ENCODE measurements around the gene CXorf58.

DNA sequence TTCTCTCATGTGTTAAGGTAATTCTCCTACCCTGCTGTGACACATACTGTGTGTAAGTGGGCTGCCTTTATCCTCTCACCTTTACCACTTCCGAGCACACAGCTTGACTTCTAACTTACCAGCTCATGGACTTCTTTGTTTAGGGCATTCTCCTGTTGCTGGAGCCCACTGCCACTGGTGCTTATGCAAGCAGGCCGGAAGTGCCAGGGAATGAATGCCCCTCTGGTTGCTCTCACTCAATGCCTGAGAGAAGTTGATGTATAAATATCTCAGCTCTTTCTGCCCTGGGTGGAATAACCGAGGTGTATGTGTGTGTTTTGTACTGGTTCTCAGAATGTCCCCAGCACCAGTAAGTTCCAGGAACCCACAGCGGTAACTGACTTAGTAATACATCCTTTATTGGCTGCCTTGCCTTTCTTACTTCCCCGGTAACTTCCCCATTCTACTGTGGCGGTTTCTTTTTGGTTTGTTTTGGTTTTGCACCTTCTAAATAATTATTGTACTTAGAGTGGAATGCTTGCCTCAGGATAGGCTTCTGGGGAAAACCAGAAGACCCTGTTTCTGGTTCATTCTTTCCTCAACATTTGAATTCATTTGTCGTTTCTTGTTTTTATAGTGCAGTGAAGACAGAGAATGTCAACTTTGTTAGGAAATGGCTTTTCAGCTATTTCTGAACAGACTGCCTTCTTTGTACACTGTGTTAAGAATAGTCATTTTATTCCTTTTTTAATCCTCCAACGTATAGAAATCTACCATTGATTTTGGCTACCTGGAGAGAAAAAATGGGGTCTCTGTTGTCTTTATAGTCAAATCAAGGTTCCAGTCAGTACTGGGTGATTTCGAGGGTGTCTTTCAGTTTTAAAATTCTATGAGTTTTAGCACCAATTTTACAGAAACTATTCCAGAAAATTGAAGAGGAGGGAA, 45.4 kb downstream of the CXorf58 start:
- TF ChIP-seq, protein P1, sequence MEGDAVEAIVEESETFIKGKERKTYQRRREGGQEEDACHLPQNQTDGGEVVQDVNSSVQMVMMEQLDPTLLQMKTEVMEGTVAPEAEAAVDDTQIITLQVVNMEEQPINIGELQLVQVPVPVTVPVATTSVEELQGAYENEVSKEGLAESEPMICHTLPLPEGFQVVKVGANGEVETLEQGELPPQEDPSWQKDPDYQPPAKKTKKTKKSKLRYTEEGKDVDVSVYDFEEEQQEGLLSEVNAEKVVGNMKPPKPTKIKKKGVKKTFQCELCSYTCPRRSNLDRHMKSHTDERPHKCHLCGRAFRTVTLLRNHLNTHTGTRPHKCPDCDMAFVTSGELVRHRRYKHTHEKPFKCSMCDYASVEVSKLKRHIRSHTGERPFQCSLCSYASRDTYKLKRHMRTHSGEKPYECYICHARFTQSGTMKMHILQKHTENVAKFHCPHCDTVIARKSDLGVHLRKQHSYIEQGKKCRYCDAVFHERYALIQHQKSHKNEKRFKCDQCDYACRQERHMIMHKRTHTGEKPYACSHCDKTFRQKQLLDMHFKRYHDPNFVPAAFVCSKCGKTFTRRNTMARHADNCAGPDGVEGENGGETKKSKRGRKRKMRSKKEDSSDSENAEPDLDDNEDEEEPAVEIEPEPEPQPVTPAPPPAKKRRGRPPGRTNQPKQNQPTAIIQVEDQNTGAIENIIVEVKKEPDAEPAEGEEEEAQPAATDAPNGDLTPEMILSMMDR (IDR thresholded peaks at IDR 0.05): no peak
- TF ChIP-seq EZH2 (IDR thresholded peaks at IDR 0.05; ENCODE audit: borderline replicate concordance, insufficient read depth, low read depth, low read length, poor library complexity, severe bottlenecking): no peak
